NCI-H2171 (cell line): ENCODE measurements around the gene TMEM106C.

Experiments used
- DNase-seq: peaks from one replicate; lab custom pipeline; 2025; lab: John Stamatoyannopoulos, UW

The TMEM106C gene

GRCh38 chr12:47979686-47980085, 16.3 kb downstream of the TMEM106C start:
- no peak for DNase-seq

GRCh38 chr12:47980197-47980596, 16.8 kb downstream of the TMEM106C start:
- DNase-seq, result no peak

- no peak for DNase-seq
Measured at GRCh38 chr12:47980779-47981495, 17.5 kb downstream of the TMEM106C start.

GRCh38 chr12:47981496-47982260, 18.3 kb downstream of the TMEM106C start:
- no peak for DNase-seq

GRCh38 chr12:47982311-47982710, 18.9 kb downstream of the TMEM106C start:
- DNase-seq, result no peak

GRCh38 chr12:47982770-47983169, 19.4 kb downstream of the TMEM106C start:
- no peak for DNase-seq

GRCh38 chr12:47983541-47984115, 20.2 kb downstream of the TMEM106C start:
- no peak for DNase-seq

GRCh38 chr12:47984331-47984801, 21.0 kb downstream of the TMEM106C start:
- no peak for DNase-seq

- no peak for DNase-seq
Measured at GRCh38 chr12:47985596-47986290, 22.3 kb downstream of the TMEM106C start.

- DNase-seq, result no peak
Measured at GRCh38 chr12:47986291-47986660, 22.9 kb downstream of the TMEM106C start.

GRCh38 chr12:47986832-47987231, 23.4 kb downstream of the TMEM106C start:
- DNase-seq, result no peak

GRCh38 chr12:47987411-47988072, 24.1 kb downstream of the TMEM106C start:
- no peak for DNase-seq

GRCh38 chr12:47988073-47989022, 25.0 kb downstream of the TMEM106C start:
- peak; percentile 83 for DNase-seq

GRCh38 chr12:47989023-47989417, 25.6 kb downstream of the TMEM106C start:
- no peak for DNase-seq

GRCh38 chr12:47989666-47990065, 26.3 kb downstream of the TMEM106C start:
- DNase-seq, result no peak

- DNase-seq, result no peak
Measured at GRCh38 chr12:47990351-47991105, 27.1 kb downstream of the TMEM106C start.

- no peak for DNase-seq
Measured at GRCh38 chr12:47991106-47992061, 28.0 kb downstream of the TMEM106C start.

- no peak for DNase-seq
Measured at GRCh38 chr12:47992776-47993175, 29.4 kb downstream of the TMEM106C start.

GRCh38 chr12:47993491-47993890, 30.1 kb downstream of the TMEM106C start:
- DNase-seq, result no peak
